Endometrial microvascular endothelial cells (primary cell): ENCODE measurements around the gene SH3RF3. TPM values are rescaled to one million over a fixed set of nuclear protein-coding genes. Genes with fewer than 3 reads are reported as not detected.

Experiments used
- in situ Hi-C: cut with HindIII; loops from 2 replicates; pipeline ENCODE4 v1.10.0; 2017; ENCODE audit warnings: low sequenced_read_pairs, low pct_unique_long_range_greater_than_20kb; ENCODE audit errors: inconsistent ontology term
- total RNA-seq: library from RNA; depleted of rRNA; stranded (reverse); fragments of >200 nt; gene quantifications from one replicate; pipeline ENCODE4 v1.2.3, GENCODE V29; 2015; ENCODE audit errors: inconsistent ontology term

SH3RF3 gene
- 11.7 TPM for total RNA-seq

DNA sequence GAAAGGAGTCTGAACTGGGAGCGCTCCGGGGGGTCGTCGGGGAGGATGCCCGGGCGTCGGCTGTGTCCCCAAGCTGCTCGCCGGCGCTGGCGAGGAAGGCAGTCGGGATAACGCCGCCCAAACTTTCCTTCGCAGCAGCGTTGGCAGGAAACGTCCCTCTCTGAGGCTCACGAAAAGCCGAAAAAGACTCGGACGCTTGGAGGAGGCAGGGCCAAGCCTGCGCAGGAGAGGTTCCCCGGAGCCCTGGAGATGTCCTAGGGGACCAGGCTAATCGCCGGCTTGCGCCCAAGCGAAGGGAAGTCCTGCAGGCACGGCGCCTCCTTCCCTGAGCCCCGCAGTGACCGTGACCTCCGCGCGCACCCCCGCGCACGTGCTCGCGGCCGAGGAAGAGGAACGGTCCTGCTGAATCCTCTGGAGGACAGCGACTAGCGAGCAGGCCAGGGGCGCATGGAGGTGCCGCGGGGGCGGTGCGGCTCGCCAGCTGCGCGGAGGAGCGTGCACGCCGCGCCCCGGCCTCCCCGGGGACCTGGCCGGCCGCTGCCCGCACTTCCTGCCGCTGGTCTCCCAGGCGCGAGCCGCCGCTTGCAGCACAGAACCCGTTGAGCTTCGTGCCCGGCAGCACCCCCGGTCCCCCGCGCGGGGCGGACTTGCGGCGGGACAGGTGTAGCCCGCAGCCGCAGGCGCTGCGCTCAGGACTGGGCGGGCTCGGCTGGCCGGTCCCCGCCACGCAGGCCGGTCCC, at the start of gene SH3RF3:
TSS of gene SH3RF3 (plus strand) at position 590 of the 740 bp plus-strand sequence.
- in situ Hi-C loops: no loop called here

DNA sequence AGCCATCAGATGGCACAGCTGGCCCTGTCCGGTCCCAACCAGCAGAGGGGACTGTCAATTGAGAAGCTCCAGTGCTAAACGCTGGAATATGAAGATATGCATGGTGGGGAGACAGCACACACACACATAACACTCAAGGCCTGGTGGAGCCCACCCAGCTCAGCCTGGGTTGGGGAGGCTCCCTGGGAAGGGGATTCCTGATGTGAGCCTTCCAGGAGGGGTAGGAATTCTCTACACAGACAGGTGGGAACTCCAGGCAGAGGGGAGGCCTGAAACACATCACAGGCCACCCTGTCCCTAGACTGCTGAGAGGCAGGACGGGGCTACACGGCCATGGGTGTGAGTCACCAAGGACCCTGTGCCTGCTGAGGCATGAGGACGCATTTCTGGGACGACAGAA, 49.4 kb upstream of the SH3RF3 start:
- in situ Hi-C loops: no loop called here

DNA sequence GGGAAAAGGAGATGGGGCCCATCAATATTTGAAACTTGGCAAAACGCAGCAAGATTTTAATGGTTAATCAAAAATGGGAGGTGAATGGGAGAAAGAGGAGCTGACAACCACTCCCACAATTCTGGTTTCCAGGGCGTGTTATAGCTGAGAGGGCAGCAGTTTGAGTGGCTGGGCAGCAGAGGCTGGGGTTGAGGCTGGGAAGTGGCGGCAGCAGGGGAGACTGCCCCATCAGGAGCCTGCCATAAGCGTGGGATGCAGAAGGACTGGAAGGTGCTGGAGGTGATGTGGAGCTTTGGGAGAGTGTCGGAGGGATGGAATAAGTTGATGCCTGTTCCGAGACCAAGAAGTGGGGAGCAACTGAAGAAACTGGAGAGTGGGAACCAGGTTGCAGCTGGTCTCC, 48.9 kb upstream of the SH3RF3 start:
- in situ Hi-C loops: no loop called here

DNA sequence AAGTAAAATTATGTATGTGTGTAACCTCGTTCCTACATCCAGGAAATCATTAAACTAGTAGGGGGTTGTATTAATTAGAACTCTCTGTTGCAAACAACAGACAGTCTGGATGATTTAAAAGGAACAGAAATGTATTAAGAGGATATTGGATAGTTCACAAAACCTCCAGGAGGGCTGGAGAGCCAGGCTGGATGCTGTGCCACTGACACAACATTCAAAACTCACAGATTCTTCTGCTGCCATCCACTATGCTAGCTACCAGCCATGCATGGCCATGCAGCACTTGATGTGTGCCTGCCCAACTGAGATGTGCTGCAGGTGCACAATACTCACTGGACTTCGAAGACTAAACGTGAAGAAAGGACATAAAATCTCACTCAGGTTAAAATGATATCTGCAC, 48.2 kb upstream of the SH3RF3 start:
- in situ Hi-C loops: no loop called here

DNA sequence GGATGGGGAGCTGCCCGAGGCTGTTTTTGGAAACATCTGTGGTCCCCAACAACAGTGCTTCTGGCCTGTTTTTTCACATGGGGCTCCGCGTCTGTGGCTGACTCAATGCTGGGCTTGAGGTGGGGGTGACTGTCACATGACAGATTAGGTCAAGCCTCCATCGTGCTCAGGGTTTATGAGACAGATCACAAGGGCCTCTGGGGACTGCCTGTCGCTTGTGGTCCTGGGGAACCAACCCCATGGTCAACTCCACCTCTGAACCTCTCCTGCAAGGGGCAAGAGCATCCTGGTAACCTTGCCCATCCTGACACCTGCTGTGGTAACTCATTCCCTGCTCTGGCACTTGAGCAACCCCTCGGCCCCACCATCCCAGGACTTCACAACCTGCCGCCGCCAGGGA, 47.6 kb upstream of the SH3RF3 start:
- in situ Hi-C loops: no loop called here

DNA sequence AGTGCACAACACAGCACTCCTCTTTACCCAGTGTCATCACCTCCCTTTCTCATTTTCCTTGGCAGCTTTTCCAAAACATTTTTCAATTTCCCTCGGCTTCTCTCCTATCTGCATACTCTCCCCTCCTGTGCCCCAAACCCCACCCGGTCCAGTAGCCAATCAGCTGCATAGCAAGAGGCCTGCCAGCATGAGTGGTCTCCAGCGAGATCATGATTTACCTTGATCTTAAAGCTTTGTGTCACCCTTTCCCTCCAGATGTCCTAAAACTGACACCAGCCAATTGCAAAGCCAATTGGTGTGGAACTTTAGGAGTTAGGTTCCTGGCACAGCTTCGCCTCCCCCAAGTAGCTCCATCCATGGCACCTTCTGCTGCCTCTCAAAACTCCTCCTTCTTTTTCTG, 45.2 kb upstream of the SH3RF3 start:
- in situ Hi-C loops: no loop called here

DNA sequence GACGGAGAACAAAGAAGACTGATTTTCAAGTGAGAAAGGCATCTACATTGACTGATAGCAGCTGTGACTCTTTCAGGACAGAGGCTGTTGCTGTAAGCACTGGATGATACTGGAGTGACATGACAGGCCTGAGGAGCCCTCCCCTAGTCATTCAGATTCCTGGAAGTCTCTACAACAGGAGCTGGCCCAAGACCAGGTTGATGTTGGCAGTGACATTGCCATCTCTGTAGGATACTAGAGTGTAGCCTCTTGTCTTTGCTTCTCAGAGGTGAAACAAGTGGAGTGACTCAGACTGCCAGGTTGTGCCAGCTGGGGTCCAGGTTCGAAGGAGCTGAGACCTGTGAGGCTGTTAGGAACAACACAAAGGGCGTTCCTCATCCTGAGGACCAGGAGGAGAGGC, 44.7 kb upstream of the SH3RF3 start:
- in situ Hi-C loops: no loop called here

DNA sequence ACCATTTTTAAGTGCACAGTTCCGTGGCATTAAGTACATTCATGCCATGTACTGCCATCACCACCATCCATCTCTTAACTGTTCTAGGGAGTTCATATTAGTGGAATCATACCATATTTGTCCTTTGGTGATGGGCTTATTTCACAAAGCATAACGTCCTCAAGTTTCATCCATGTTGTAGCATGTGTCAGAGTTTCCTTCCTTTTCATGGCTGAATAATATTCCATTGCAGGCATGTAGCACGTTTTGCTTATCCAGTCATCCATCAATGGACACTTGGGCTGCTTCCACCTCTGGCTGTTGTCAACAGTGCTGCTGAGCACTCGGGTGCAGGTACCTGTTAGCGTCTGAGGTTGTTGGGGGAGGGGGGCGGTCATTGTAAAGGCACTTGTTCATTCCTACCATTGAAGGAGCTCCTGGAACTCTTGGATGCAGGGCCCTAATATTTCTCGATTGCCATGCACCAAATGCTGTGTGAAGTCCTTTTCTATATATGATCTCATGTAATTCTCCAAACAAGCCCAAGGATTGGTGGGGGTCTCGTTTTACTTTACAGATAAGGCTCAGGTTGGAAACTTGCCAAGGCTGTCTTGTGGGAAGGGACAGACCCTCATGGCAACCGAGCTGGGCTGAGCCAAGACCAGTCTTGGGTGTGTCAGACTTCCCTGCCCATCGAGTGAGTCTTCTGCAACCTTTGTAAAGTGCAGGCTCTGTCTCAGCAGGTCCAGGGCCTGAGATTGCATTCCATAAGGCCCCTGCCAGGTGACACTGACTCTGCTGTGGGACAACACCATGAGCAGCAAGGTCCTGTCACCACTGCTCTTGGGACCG, 42.9 kb upstream of the SH3RF3 start:
- in situ Hi-C loops: no loop called here

DNA sequence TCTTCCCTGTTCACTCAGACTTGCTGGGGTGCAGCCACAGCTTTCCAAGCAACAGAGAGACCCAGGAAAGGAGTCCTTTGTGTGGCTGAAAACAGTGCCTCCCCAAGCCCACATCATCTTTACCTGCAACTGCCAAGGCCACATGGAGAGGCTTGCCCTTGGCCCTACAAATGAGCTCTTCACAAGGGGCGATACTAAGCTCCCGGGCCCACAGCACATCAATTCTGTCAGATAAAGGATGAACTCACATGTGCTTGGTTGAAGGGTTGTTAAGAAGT, 42.3 kb upstream of the SH3RF3 start:
- in situ Hi-C loops: no loop called here

DNA sequence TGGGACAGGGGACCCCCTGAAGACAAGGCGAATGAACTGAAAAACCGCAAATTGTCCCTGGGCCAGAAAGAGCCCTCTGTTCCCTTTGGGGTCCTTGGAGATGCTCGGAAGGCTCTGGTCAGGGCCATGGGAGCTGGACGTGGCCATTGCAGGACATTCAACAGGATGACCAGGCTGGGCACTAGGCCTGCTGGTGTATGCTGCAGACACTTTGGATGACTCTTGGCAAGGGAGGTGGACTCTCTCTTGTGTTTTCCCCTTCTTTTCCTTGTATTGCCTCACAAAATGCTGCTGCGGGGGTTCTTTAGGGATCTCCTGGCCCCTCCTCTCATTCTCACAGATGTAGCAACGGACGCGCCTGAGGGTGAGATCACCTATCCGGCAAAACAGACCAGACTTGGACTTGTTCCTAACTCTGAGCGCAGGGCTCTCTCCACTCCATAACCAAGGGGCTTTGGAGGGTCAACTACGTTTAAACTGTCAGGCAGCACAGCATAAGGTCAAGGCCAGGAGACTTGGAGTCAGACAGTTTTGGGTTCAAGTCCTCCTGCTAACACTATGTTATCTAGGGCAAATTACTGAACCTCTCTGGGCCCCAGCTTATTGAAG, 41.8 kb upstream of the SH3RF3 start:
- in situ Hi-C loops: no loop called here

DNA sequence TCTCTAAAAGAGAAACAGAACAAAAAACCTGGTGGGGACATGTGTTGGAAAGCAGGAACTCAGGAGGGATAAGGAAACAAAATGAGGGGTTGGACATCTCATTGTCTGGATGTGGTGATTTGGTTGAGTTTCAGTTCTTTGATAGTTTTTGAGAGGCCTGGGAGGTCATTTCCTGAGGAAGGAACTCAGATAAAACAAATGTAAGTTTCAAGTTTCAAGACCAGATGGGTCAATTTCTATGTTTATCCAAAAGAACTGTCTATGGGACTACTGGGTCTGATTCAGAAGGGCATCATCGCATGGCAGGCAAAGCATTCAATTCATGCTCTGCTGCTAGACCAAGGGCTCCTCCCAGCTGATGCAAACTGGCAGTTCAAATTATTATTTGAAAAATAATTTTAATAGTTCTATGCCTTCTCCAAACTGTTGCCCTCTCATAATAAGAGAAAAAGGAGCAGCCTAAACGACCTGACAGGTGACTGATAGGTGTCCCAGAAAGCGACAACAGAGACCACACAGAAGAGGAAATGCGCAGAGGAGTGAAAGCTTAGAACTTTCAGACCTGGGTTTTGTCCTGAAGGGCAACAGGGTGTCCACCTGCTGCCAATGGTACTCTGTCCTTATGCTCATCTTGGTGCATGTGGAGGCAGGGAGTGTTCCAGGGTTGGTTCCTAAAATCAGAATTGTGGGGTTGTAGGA, 39.3 kb upstream of the SH3RF3 start:
- in situ Hi-C loops: no loop called here

DNA sequence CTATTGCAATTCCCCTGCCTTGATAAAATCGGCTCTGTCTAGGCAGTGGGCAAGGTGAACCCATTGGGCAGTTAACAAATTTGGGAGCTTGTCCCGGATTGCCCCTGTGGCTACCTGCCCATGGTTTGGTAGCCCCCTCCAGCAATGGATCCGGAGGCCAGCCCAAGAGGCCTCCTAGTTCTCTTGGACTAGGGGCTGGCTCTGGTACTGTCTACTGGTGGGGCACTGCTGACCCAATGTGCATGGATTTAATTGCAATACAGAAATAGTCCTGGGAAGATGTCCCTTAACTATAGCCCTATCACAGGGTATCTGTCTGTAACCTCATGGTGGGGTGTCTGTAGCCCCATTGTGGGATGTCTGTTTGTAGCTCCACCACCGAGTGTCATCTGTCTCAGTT, 37.5 kb upstream of the SH3RF3 start:
- in situ Hi-C loops: no loop called here

DNA sequence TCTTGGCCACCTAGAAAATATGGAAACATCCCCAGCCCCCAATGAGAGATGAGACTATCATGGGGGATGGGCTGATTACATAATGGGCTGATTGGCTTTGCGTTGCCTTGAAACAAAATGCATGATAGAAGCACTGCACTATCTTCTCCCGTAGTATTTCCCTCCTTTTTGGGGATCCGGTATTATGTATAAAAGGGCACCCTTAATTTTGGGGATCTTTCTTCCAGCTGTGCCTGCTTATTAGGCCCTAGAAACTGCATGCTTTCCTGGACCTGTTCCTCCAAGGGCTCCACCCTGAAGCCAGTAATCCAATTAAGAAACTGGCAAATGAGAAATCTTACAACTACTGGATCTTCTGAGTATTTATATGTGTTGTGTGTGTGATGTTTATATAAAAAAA, 34.9 kb upstream of the SH3RF3 start:
- in situ Hi-C loops: no loop called here

DNA sequence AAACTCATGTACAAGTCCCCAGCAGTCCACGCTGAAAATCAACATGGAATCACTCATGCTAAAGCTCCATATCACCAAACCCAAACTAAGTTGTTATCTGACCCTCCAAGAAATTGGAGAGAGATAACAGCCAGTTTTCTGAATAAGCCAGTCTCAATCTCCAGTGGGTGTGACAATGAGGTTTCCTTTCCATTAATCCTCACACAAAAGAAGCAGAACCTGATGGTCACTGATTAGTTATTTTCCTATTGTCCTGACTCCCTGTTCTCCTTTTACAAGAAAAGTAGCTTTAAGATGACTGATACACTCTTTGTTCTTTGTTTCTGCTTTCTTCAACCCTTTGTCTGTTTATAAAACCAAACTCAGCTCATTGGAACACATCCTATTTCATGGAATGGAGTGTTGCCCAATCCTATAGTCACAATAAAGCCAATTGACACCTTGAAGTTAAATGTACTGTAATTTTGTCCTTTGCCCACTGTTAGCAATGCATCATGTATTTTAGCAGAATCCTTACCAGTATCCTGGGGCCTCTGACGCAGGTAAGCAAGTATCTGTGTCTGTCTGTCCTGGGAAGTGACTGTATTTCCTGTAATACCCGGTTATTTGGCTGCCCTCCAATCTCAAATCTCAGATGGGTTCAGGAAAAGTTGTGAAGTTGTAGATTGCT, 30.6 kb upstream of the SH3RF3 start:
- in situ Hi-C loops: no loop called here

DNA sequence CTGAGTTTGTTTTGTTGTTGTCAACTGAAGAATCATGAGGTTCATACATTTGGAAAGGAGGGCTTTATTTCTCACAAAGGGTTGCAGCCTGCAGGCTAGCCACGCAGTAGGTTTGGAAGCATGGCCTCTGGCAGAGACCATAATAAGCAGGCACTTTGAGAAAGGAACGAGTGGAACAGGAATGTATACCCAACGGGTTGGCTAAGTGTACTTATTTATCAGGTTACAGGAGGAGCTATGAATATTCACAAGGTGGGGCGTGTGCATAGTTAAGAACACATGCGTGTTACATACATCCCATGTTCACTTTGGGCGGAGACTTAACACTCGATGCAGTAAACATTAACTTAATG, 30.1 kb upstream of the SH3RF3 start:
- in situ Hi-C loops: no loop called here

DNA sequence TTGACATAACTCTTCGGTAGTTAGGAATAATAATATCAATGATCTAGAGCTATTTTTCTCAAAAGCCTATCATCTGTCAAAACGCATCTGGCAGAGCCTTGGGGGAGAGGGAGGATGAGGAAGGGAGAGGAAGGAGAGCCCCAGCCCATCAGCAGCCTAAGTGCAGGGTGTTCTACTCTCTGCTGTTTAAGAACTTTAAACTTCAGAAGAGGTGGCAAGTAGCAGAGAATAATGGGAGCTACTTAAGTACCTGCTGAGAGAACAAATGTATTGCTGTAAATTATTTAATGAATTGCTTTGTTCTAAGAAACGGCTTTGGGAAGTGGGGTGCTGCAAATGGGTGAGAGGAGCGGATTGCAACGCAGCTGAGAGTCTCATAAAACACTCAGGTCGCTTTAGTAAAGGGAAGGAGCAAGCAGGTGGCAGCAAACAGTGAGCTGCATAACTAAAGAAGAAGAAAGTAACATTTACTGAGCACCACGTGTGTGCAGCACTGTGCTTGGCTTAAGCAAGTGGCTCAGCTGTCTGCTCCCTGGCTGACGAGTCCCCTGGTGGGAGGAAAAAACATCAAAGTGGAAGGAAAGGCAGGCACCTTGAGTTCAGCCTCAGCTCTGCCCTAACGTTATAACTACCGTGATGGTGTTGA, 26.3 kb upstream of the SH3RF3 start:
- in situ Hi-C loops: no loop called here

DNA sequence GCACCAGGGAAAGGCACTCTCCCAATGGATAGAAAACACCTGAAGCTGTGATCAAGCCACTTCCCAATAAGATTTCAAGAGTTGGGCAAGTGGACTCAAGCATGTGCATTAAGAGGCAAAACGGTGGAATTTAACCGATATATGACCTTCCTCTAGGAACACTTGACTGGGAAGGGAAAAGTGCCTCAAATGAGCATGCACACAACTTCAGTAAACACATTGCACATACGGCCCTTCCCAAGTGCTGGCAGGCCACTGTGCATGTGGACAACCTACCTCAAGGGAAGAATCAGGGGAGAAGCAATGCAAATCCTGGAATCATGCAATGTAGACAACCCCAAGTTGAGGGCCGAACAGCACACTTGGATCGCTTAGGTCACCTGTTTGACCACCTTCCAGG, 23.9 kb upstream of the SH3RF3 start:
- in situ Hi-C loops: no loop called here

DNA sequence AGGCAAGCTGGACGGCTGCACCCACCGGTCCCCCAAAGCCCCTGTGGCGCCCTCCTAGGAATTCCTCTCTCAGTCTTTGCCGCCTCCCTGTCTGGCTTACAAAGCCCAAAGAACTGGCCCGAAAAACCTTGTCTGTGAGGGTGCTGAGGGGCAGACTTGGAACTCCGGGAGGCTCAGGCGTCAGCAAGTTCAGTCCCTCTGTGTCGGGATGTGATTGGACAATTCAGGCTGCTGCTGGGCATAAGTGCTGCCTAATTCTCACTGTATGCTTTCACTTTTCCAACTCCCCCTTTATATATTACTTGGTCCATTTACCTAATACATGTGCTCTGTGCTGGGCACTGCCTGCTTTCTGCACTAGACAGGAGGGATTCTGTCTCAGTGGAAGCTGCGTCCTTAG, 20.3 kb upstream of the SH3RF3 start:
- in situ Hi-C loops: no loop called here

DNA sequence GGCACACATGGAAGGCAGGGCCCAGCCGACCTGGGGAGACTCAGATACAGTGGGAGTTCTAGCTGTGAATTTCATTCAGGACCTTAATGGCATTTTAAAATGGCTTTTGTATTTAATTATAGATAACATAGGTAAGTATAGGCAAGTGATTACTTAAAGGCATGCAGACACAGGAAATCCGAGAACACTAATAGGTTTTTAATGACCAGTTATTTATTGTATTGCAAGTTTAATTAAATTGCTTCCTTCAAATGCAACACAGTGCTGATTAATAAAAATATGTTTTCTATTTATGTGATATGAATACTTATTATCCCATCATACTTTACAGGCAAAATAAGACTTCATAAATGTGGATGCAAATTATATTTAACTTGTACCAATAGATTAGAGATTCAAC, 19.7 kb upstream of the SH3RF3 start:
- in situ Hi-C loops: no loop called here
